CD4-positive, alpha-beta T cell treated with Interleukin-15 for 1 hour (primary cell): ENCODE results near the gene SNTA1.
A peak's percentile ranks its signal among the peaks of the same experiment; 100 is the strongest.
"Not testable (repeated sequence)": the region's sequence is repeated elsewhere in the genome, so short reads cannot be mapped to it uniquely, and the experiment has no call there.

Experiments
- DNase-seq: peaks from one replicate; pipeline ENCODE4 v3.0.0-alpha.2; 2020

SNTA1 gene

GRCh38 chr20:33389326-33389725 lies 54.2 kb downstream of the SNTA1 start:
- not testable (repeated sequence) for DNase-seq

- no peak for DNase-seq
Measured at GRCh38 chr20:33388268-33388667, 55.3 kb downstream of the SNTA1 start.

GRCh38 chr20:33387177-33387576 lies 56.4 kb downstream of the SNTA1 start:
- DNase-seq, result no peak

- no peak for DNase-seq
Measured at GRCh38 chr20:33386673-33387072, 56.9 kb downstream of the SNTA1 start.

- no peak for DNase-seq
Measured at GRCh38 chr20:33377366-33377765, 66.2 kb downstream of the SNTA1 start.

- no peak for DNase-seq
Measured at GRCh38 chr20:33373735-33374605, 69.6 kb downstream of the SNTA1 start.

- DNase-seq, result no peak
Measured at GRCh38 chr20:33372993-33373441, 70.5 kb downstream of the SNTA1 start.

- DNase-seq, result peak; percentile 85
Measured at GRCh38 chr20:33370291-33370690, 73.3 kb downstream of the SNTA1 start.

- DNase-seq, result no peak
Measured at GRCh38 chr20:33362898-33363297, 80.7 kb downstream of the SNTA1 start.

GRCh38 chr20:33359399-33360261 lies 83.9 kb downstream of the SNTA1 start:
- no peak for DNase-seq
